ENCODE measurements around the gene RNF43. TPM values are rescaled to one million over a fixed set of nuclear protein-coding genes. Genes with fewer than 3 reads are reported as not detected.
A peak's percentile ranks its signal among the peaks of the same experiment; 100 is the strongest.

RNF43 gene
- total and polyA plus RNA-seq, 2 of the 13 experiments (the other 11 are each of a cell fraction or from before 2014, with no cell fraction given) = 31.0 to 53.4 TPM

- TF ChIP-seq, protein P1, sequence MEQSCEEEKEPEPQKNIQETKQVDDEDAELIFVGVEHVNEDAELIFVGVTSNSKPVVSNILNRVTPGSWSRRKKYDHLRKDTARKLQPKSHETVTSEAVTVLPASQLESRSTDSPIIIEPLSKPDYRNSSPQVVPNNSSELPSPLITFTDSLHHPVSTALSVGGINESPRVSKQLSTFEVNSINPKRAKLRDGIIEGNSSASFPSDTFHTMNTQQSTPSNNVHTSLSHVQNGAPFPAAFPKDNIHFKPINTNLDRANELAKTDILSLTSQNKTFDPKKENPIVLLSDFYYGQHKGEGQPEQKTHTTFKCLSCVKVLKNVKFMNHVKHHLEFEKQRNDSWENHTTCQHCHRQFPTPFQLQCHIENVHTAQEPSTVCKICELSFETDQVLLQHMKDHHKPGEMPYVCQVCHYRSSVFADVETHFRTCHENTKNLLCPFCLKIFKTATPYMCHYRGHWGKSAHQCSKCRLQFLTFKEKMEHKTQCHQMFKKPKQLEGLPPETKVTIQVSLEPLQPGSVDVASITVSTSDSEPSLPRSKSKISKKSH (CRISPR knock-in tag; IDR thresholded peaks at IDR 0.05; ENCODE audit: borderline replicate concordance) = no peak
- TF ChIP-seq BRD4 (CRISPR knock-in tag; IDR thresholded peaks at IDR 0.05) (peak; percentile 98), HDAC6 (IDR thresholded peaks at IDR 0.05; ENCODE audit: low read depth, low read length) (no peak), ZNF343 (CRISPR knock-in tag; IDR thresholded peaks at IDR 0.05) (peak; percentile 38; the same call in 1 of the 2 replicates), ZNF746 (CRISPR knock-in tag; IDR thresholded peaks at IDR 0.05) (peak; percentile 92), ZNF7 (CRISPR knock-in tag; IDR thresholded peaks at IDR 0.05) (no peak), ZNF3 (CRISPR knock-in tag; IDR thresholded peaks at IDR 0.05) (peak; percentile 65; the same call in 1 of the 2 replicates), POLR2AphosphoS5 (IDR thresholded peaks at IDR 0.05; ENCODE audit: low read depth, low read length) (peak; percentile 96), ZNF180 (CRISPR knock-in tag; IDR thresholded peaks at IDR 0.05; ENCODE audit: borderline replicate concordance, low read depth) (no peak), CBX5 (CRISPR knock-in tag; IDR thresholded peaks at IDR 0.05; ENCODE audit: borderline replicate concordance) (peak; percentile 81; the same call in 1 of the 2 replicates), HNRNPUL1 (IDR thresholded peaks at IDR 0.05; ENCODE audit: low read depth, low read length) (peak; percentile 91), ZFP82 (CRISPR knock-in tag; IDR thresholded peaks at IDR 0.05; ENCODE audit: borderline replicate concordance) (peak; percentile 92), REL (CRISPR knock-in tag; conservative IDR thresholded peaks at IDR 0.05) (no peak), SRSF4 (IDR thresholded peaks at IDR 0.05; ENCODE audit: low read depth, low read length, poor library complexity, severe bottlenecking) (no peak), RFXAP (CRISPR knock-in tag; IDR thresholded peaks at IDR 0.05; ENCODE audit: borderline replicate concordance) (peak; percentile 73; the same call in 1 of the 2 replicates), ZNF510 (CRISPR knock-in tag; IDR thresholded peaks at IDR 0.05; ENCODE audit: low read depth) (no peak; the same call in 1 of the 2 replicates), JUNB (CRISPR knock-in tag; IDR thresholded peaks at IDR 0.05; ENCODE audit: borderline replicate concordance) (no peak), TCF12 (IDR thresholded peaks at IDR 0.05) (no peak), TCF12 (CRISPR knock-in tag; IDR thresholded peaks at IDR 0.05) (peak; percentile 71; the same call in 1 of the 2 replicates), ZNF878 (CRISPR knock-in tag; IDR thresholded peaks at IDR 0.05) (peak; percentile 79; the same call in 1 of the 2 replicates), ZNF567 (CRISPR knock-in tag; IDR thresholded peaks at IDR 0.05; ENCODE audit: borderline replicate concordance) (no peak), ZNF557 (CRISPR knock-in tag; IDR thresholded peaks at IDR 0.05) (0 out of 2 replicates have a peak, but pooled peaks have one; percentile 54), PRMT3 (CRISPR knock-in tag; IDR thresholded peaks at IDR 0.05; ENCODE audit: borderline replicate concordance, low read depth) (0 out of 2 replicates have a peak, but pooled peaks have one; percentile 17), THYN1 (CRISPR knock-in tag; IDR thresholded peaks at IDR 0.05; ENCODE audit: borderline replicate concordance, low read depth) (no peak), JARID2 (CRISPR knock-in tag; IDR thresholded peaks at IDR 0.05; ENCODE audit: insufficient replicate concordance) (no peak), ZNF761 (CRISPR knock-in tag; conservative IDR thresholded peaks at IDR 0.05) (0 out of 2 replicates have a peak, but pooled peaks have one; percentile 53)
- TF ChIP-seq, protein P2, sequence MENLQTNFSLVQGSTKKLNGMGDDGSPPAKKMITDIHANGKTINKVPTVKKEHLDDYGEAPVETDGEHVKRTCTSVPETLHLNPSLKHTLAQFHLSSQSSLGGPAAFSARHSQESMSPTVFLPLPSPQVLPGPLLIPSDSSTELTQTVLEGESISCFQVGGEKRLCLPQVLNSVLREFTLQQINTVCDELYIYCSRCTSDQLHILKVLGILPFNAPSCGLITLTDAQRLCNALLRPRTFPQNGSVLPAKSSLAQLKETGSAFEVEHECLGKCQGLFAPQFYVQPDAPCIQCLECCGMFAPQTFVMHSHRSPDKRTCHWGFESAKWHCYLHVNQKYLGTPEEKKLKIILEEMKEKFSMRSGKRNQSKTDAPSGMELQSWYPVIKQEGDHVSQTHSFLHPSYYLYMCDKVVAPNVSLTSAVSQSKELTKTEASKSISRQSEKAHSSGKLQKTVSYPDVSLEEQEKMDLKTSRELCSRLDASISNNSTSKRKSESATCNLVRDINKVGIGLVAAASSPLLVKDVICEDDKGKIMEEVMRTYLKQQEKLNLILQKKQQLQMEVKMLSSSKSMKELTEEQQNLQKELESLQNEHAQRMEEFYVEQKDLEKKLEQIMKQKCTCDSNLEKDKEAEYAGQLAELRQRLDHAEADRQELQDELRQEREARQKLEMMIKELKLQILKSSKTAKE (CRISPR knock-in tag; IDR thresholded peaks at IDR 0.05; ENCODE audit: borderline replicate concordance) = no peak
These were observed 36.0 kb downstream of the RNF43 start (continued) for GRCh38 chr17:58381124-58382035.
